GM18519 (cell line): Measurements from ENCODE around the gene TEX53.

Experiments used
- ATAC-seq: cut with Tn5 transposase; IDR thresholded peaks from one replicate; pipeline ENCODE4 v1.9.1; 2021; ENCODE audit warnings: mild to moderate bottlenecking, moderate library complexity; ENCODE audit not compliant: unreplicated experiment, low FRiP score

TEX53 gene

DNA sequence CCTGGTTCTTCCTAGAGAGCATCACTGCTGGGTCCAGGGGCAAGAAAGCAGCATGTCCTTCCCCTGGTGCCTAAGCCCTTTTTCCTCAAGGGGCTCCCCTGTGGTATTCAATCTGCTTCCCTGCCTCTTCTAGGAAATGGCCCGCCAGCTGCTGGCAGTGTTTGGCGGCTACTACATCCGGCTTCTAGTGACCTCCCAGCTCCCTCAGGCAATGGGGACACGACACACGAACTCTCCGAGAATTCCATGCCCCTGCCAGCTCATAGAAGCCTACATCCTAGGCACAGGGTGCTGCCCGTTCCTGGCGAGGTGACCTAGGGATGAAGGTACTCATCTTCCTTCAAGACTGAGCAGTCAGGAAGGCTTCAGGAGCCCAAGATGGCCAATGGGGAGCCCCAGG is 14.6 kb downstream of the TEX53 start:
- no peak for ATAC-seq

- no peak for ATAC-seq
Observed at GRCh38 chr9:114641967-114642366, 15.6 kb downstream of the TEX53 start.

GRCh38 chr9:114638404-114638803 is 19.2 kb downstream of the TEX53 start:
- ATAC-seq = no peak

- ATAC-seq = no peak
Observed at GRCh38 chr9:114634387-114634786, 23.2 kb downstream of the TEX53 start.

GRCh38 chr9:114633438-114634089 is 24.0 kb downstream of the TEX53 start:
- no peak for ATAC-seq

GRCh38 chr9:114631166-114631565 is 26.4 kb downstream of the TEX53 start:
- no peak for ATAC-seq

- ATAC-seq = no peak
Observed at GRCh38 chr9:114629563-114630090, 28.0 kb downstream of the TEX53 start.

DNA sequence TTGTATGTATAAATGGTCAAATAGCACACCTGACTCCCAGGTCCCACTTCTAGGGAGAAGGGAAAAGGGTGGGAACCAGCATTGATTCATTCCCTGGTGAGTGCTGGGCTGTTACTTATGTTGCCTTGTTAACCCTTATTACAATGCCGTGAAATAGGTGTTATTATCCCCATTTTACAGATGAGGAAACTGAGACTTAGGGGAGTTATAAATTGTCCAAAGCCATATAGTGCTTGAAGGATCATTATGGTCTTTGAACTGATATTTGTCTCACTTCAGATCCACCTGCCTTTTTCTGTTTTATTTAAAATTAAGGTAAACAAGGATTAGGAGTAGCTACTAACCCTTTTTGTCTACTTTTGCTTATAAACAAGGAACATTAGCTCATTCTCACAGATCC is 30.1 kb downstream of the TEX53 start:
- no peak for ATAC-seq

GRCh38 chr9:114626415-114627020 is 31.1 kb downstream of the TEX53 start:
- no peak for ATAC-seq

- ATAC-seq = no peak
Observed at GRCh38 chr9:114624677-114625076, 32.9 kb downstream of the TEX53 start.

- no peak for ATAC-seq
Observed at GRCh38 chr9:114621975-114622609, 35.5 kb downstream of the TEX53 start.

DNA sequence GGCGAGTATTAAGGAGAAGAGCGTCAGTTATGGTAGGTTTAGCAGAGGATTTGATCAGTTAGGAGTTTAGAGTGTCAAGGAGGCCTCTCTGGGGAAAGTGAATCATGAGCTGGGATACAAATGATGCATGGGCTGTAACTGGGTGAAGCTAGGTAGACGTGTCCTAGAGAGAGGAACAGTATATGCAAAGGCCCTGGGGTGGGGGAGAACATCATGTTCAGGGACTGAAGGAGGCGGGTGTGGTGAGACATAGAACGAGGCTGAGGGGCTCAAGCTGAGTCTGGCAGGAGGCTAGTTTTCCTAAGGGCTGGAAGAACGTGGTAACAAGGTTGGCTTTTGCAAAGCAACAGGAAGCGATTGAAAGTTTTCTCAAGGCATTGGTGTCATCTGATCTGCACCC is 36.0 kb downstream of the TEX53 start:
- no peak for ATAC-seq

DNA sequence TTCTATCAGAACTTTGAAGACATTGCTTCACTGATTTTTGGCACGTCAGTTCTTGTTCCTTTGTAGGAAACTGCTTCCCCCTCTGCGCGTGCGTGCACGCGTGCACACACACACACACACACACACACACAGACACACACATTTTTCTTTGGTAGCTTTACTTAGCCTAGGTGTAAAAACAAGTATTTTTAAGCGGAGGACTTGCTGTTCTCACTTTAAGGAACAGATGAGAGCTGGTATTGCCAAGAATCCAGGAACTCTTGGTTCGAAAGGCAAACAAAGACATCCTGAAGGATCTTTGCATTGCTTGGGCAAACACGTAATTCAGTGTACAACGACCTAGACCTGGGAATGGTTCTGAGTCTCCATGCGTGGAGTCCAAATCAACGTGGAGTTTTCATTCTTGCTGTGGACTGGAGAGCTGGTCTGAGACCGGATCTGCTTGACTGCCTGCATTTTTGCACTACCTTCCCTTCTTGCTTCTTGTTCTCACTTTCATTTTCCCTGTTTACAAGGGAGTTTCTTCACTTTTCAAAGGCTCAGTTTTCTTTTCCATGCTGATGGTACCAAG is 38.3 kb downstream of the TEX53 start:
- ATAC-seq = peak; percentile 44

- ATAC-seq = peak; percentile 52
Observed at GRCh38 chr9:114616684-114617520, 40.7 kb downstream of the TEX53 start.

DNA sequence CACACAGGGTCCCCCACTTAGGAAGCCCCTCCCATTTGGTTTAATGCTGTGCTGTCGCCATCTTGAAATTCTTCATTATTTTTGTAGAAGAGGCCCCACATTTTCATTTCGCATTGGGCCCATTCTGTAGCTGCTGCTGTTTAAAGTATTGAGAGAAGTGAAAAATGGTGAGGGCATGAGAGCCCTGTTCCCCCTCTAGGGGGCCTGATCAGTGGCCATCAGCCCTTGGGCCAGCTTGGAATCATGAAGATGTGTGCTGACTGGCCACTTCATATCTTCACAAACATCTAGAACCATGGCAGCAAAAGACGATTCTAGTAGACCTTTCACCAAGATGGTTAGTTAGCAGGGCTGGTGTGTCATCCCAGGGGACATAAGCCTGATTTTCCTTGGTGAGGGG is 43.2 kb downstream of the TEX53 start:
- no peak for ATAC-seq

GRCh38 chr9:114613919-114614318 is 43.7 kb downstream of the TEX53 start:
- ATAC-seq = no peak

- ATAC-seq = no peak
Observed at GRCh38 chr9:114613087-114613486, 44.5 kb downstream of the TEX53 start.

DNA sequence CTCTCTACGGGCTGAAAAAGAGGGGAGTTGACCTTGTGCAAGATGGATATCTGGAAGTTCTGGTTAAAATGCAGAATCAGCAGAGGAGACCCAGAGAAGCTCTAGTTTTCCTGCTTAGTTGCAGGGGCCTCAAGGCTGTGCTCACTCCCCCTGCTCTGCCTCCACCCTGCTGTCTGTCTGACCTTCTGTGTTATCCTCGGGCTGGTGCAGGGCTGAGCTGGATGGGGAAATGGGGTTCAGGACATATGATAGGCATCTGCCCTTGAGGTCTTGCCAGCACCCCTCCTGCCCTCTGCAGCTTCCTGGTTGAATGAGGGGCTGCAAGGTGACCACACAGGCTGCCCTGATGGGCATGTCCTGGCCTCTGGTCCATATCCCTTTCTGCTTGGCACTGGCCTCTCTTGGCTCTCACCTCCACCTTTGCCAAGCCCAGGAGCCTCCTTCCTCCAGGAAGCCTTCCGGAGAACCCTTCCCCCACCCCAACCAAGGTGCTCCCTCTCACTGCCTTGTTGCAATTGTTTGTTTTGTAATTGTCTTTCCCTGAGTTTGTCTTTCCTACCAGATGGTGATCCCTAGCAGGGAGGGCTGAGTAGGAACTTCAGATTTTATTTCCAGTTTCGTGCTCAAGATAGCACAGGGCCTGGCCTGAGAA is 45.2 kb downstream of the TEX53 start:
- no peak for ATAC-seq

- peak; percentile 22 for ATAC-seq
Observed at GRCh38 chr9:114611516-114612271, 45.9 kb downstream of the TEX53 start.

GRCh38 chr9:114608525-114608796 is 49.1 kb downstream of the TEX53 start:
- no peak for ATAC-seq
